OCI-M1 (cell line): ENCODE data around the gene PDE6B.
"Not testable (repeated sequence)": the region's sequence is repeated elsewhere in the genome, so short reads cannot be mapped to it uniquely, and the experiment has no call there.

Source experiments
- DNase-seq: peaks from one replicate; lab custom pipeline; 2025; lab: John Stamatoyannopoulos, UW

The PDE6B gene

GRCh38 chr4:624705-625590, at the start of gene PDE6B:
PDE6B (plus strand) TSS chr4:625573; CDS start chr4:625627, 54 bp downstream.
- DNase-seq: no peak

- no peak for DNase-seq
Measured at GRCh38 chr4:576245-576821, 49.0 kb upstream of the PDE6B start, which contains the start of gene TMEM271. TMEM271 (minus strand) TSS chr4:576295; CDS start chr4:576062, 233 bp downstream.

GRCh38 chr4:576991-577498, 48.3 kb upstream of the PDE6B start:
- no peak for DNase-seq

GRCh38 chr4:577499-578450, 47.6 kb upstream of the PDE6B start:
- no peak for DNase-seq

- no peak for DNase-seq
Measured at GRCh38 chr4:578451-579443, 46.6 kb upstream of the PDE6B start.

- DNase-seq: no peak
Measured at GRCh38 chr4:579543-580175, 45.7 kb upstream of the PDE6B start.

GRCh38 chr4:581181-581580, 44.2 kb upstream of the PDE6B start:
- DNase-seq: no peak

- DNase-seq: no peak
Measured at GRCh38 chr4:581753-582361, 43.5 kb upstream of the PDE6B start.

- no peak for DNase-seq
Measured at GRCh38 chr4:583820-584219, 41.6 kb upstream of the PDE6B start.

- DNase-seq: no peak
Measured at GRCh38 chr4:587671-588350, 37.6 kb upstream of the PDE6B start.

GRCh38 chr4:588351-588849, 37.0 kb upstream of the PDE6B start:
- DNase-seq: no peak

GRCh38 chr4:589219-589963, 36.0 kb upstream of the PDE6B start:
- DNase-seq: no peak

- no peak for DNase-seq
Measured at GRCh38 chr4:590313-590841, 35.0 kb upstream of the PDE6B start.

GRCh38 chr4:592178-592577, 33.2 kb upstream of the PDE6B start:
- DNase-seq: not testable (repeated sequence)

GRCh38 chr4:592825-593520, 32.4 kb upstream of the PDE6B start:
- DNase-seq: no peak

GRCh38 chr4:598925-599324, 26.4 kb upstream of the PDE6B start:
- no peak for DNase-seq

- no peak for DNase-seq
Measured at GRCh38 chr4:600166-600565, 25.2 kb upstream of the PDE6B start.
